Calu3 (cell line): ENCODE data around the gene ZSCAN16. TPM values are rescaled to one million over a fixed set of nuclear protein-coding genes. Genes with fewer than 3 reads are reported as not detected.
"Not testable (repeated sequence)": the region's sequence is repeated elsewhere in the genome, so short reads cannot be mapped to it uniquely, and the experiment has no call there.

Experiments
- Bru-seq: library from RNA; stranded (reverse); fragments of 400-500 nt; gene quantifications from one replicate; lab custom pipeline; 2021; lab: Mats Ljungman, UMichigan
- BruChase-seq, 2 experiments: library from RNA; stranded (reverse); fragments of 400-500 nt; gene quantifications; one replicate each; lab custom pipeline; 2021; lab: Mats Ljungman, UMichigan
- BruUV-seq: library from RNA; stranded (reverse); fragments of 400-500 nt; replicated peaks from 2 replicates; lab custom pipeline; 2021; lab: Mats Ljungman, UMichigan
- CTCF ChIA-PET: fragments of 300-600 bp; sonication (Branson Sonifier 250); formaldehyde crosslinking; loops from one replicate; lab custom pipeline; 2022; ENCODE audit warnings: antibody characterized with exemption; lab: Charles Lee
- DNase-seq: peaks from one replicate; pipeline ENCODE4 v3.0.0; 2022
- H3K27ac Mint-ChIP-seq: one replicate; pipeline ENCODE4 v1.8.0; 2022; ENCODE audit warnings: mixed read lengths; ENCODE audit not compliant: unreplicated experiment
- H3K27me3 Mint-ChIP-seq: one replicate; pipeline ENCODE4 v1.8.0; 2022; ENCODE audit warnings: mixed read lengths; ENCODE audit not compliant: unreplicated experiment
- H3K36me3 Mint-ChIP-seq: one replicate; pipeline ENCODE4 v1.8.0; 2022; ENCODE audit warnings: mild to moderate bottlenecking, moderate library complexity, mixed read lengths; ENCODE audit not compliant: insufficient read depth, unreplicated experiment
- H3K4me1 Mint-ChIP-seq: one replicate; pipeline ENCODE4 v1.8.0; 2022; ENCODE audit warnings: mild to moderate bottlenecking, low read depth, mixed read lengths; ENCODE audit not compliant: unreplicated experiment
- H3K4me3 Mint-ChIP-seq: one replicate; pipeline ENCODE4 v1.8.0; 2022; ENCODE audit warnings: mild to moderate bottlenecking, low read depth, moderate library complexity, mixed read lengths; ENCODE audit not compliant: unreplicated experiment
- H3K9me3 Mint-ChIP-seq: one replicate; pipeline ENCODE4 v1.8.0; 2022; ENCODE audit warnings: low read depth, mixed read lengths; ENCODE audit not compliant: unreplicated experiment
- CTCF ChIP-seq: fragments of 200-600 bp; IDR thresholded peaks from one replicate; pipeline ENCODE4 v1.8.0; 2022; ENCODE audit warnings: antibody characterized with exemption; ENCODE audit not compliant: unreplicated experiment
- intact Hi-C: fragments of 100-400 bp; cut with micrococcal nuclease; formaldehyde crosslinking; loops from one replicate; pipeline ENCODE4 v1.10.0; 2022; ENCODE audit not compliant: unreplicated experiment
- long read RNA-seq: library from polyadenylated mRNA; stranded (forward); transcript quantifications from one replicate; pipeline ENCODE4 v2.0.0, GENCODE V29; 2022
- total RNA-seq: library from RNA; stranded (reverse); gene quantifications from 2 replicates; pipeline ENCODE4 v1.2.3, GENCODE V29; 2022

The ZSCAN16 gene
- 14.2 and 15.9 TPM in 2 replicates for total RNA-seq
- Bru-seq, nascent RNA: percentile 82 among the genes with signal in this experiment
- BruChase-seq, experiment 1, labeled RNA remaining after a 6-hour chase: percentile 64 among the genes with signal in this experiment
- BruChase-seq, experiment 2, labeled RNA remaining after a 2-hour chase: percentile 79 among the genes with signal in this experiment
- long read RNA-seq, transcript ZSCAN16-201 (4 exons, 1,328 nt): major isoform, 13 of 23 reads
- long read RNA-seq, partial matches to known transcripts: 5 of 23 reads
- long read RNA-seq, other reads (novel, unspliced or antisense): 5 of 23 reads

GRCh38 chr6:28124350-28124970, at the start of gene ZSCAN16:
ZSCAN16 (plus strand) TSS chr6:28124609; CDS start chr6:28125444, 835 bp downstream.
- H3K9me3 Mint-ChIP-seq: no peaks in the 10 kb centered on the region
- H3K27ac Mint-ChIP-seq: peak within 1 kb of the TSS; percentile 48
- peak; percentile 91 for DNase-seq
- peak within 1 kb of the TSS; percentile 85 for H3K4me3 Mint-ChIP-seq
- peaks cover 19% of the 10 kb centered on the region for H3K36me3 Mint-ChIP-seq
- TF ChIP-seq CTCF: no peak
- intact Hi-C loops: loop anchor here (1.0 to 10.0 kb wide), 3 partner anchors 17 to 460 kb away; partner anchors contain the start of gene ZKSCAN8
- CTCF ChIA-PET: interaction anchor here (1.1 to 3.0 kb wide), 3 partner anchors 17 to 232 kb away, joined by 4 to 13 read pairs (median 6); partner anchors contain the start of gene ZKSCAN8
- peaks cover 22% of the 10 kb centered on the region for H3K4me1 Mint-ChIP-seq
- no TSS peak for BruUV-seq
- no peaks in the 10 kb centered on the region for H3K27me3 Mint-ChIP-seq

- Mint-ChIP-seq H3K4me3 (no peak overlapping the region), H3K27ac (no peak overlapping the region), H3K9me3 (peaks cover 4% of the 10 kb centered on the region), H3K36me3 (peaks cover 27% of the 10 kb centered on the region), H3K27me3 (no peaks in the 10 kb centered on the region), H3K4me1 (peaks cover 19% of the 10 kb centered on the region)
- no TSS peak for BruUV-seq
- CTCF ChIA-PET: interaction anchor here (0.5 to 0.9 kb wide), 3 partner anchors 44 to 901 kb away, joined by 3 to 4 read pairs (median 3); no protein-coding TSS in a partner anchor
- intact Hi-C loops: no loop called here
- TF ChIP-seq CTCF: no peak
- DNase-seq: no peak
Observed at GRCh38 chr6:28078050-28078449, 46.4 kb upstream of the ZSCAN16 start.

GRCh38 chr6:28078836-28079235, 45.6 kb upstream of the ZSCAN16 start:
- H3K36me3 Mint-ChIP-seq: peaks cover 27% of the 10 kb centered on the region
- intact Hi-C loops: no loop called here
- H3K27me3 Mint-ChIP-seq: no peaks in the 10 kb centered on the region
- H3K27ac Mint-ChIP-seq: no peak overlapping the region
- H3K4me3 Mint-ChIP-seq: no peak overlapping the region
- no TSS peak for BruUV-seq
- CTCF ChIA-PET: no interaction called here
- TF ChIP-seq CTCF: no peak
- peaks cover 7% of the 10 kb centered on the region for H3K9me3 Mint-ChIP-seq
- DNase-seq: no peak
- H3K4me1 Mint-ChIP-seq: peaks cover 19% of the 10 kb centered on the region

- not testable (repeated sequence) for H3K27me3 Mint-ChIP-seq, DNase-seq
- Mint-ChIP-seq H3K4me3 (peak within 1 kb of the TSS; percentile 73), H3K9me3 (peaks cover 12% of the 10 kb centered on the region), H3K4me1 (peaks cover 19% of the 10 kb centered on the region), H3K36me3 (peaks cover 28% of the 10 kb centered on the region), H3K27ac (peak within 1 kb of the TSS; percentile 96)
- TSS peak; percentile 77 for BruUV-seq
- CTCF ChIA-PET: interaction anchor here (0.6 to 0.7 kb wide), 2 partner anchors 15 to 387 kb away, joined by 3 read pairs; no protein-coding TSS in a partner anchor
- intact Hi-C loops: loop anchor here (2.0 kb wide), 1 partner anchor 24 kb away; no protein-coding TSS in a partner anchor
Observed at GRCh38 chr6:28080381-28080630, 44.1 kb upstream of the ZSCAN16 start, which contains the start of gene ZNF165. ZNF165 (plus strand) TSS chr6:28080568; CDS start chr6:28085481, 4,913 bp downstream.
